GM18907 (cell line): ENCODE measurements around the gene LIMS1.
"Not testable (repeated sequence)": the region's sequence is repeated elsewhere in the genome, so short reads cannot be mapped to it uniquely, and the experiment has no call there.

Experiments used
- ATAC-seq: cut with Tn5 transposase; IDR thresholded peaks from one replicate; pipeline ENCODE4 v1.9.1; 2021; ENCODE audit warnings: mild to moderate bottlenecking, moderate library complexity; ENCODE audit not compliant: unreplicated experiment

Gene LIMS1

GRCh38 chr2:108707300-108707699 is 173.0 kb downstream of the LIMS1 start:
- ATAC-seq, result no peak

GRCh38 chr2:108716971-108717370 is 182.7 kb downstream of the LIMS1 start:
- ATAC-seq, result not testable (repeated sequence)

- ATAC-seq, result peak; percentile 100
These were observed 185.1 kb downstream of the LIMS1 start, which contains the start of gene RANBP2 for GRCh38 chr2:108719149-108720044. Gene RANBP2, plus strand, starts transcription at chr2:108719482. Its CDS starts 125 bp downstream, at chr2:108719607.

GRCh38 chr2:108726048-108726447 is 191.8 kb downstream of the LIMS1 start:
- not testable (repeated sequence) for ATAC-seq

- not testable (repeated sequence) for ATAC-seq
These were observed 200.4 kb downstream of the LIMS1 start for GRCh38 chr2:108734656-108735055.
